BLaER1 treated with 17β-estradiol and CSF1 and Interleukin-3, amounts not matched to agents 10 nM and 100 nM (cell line): Measurements from ENCODE around the gene NCAPH2.

Experiments
- H3K27ac ChIP-seq, 11 experiments: shearing (Covaris generic); formaldehyde crosslinking; 2 replicates each; pipeline ENCODE4 v1.8.1; 2022
- H3K27me3 ChIP-seq, 11 experiments: shearing (Covaris generic); formaldehyde crosslinking; 2 replicates each; pipeline ENCODE4 v1.8.1; 2022
- H3K36me3 ChIP-seq, 11 experiments: shearing (Covaris generic); formaldehyde crosslinking; 2 replicates each; pipeline ENCODE4 v1.8.1; 2022
- H3K4me1 ChIP-seq, 10 experiments: shearing (Covaris generic); formaldehyde crosslinking; 2 replicates each; pipeline ENCODE4 v1.8.1; 2022
- H3K4me2 ChIP-seq, 11 experiments: shearing (Covaris generic); formaldehyde crosslinking; 2 replicates each; pipeline ENCODE4 v1.8.1; 2022
- H3K4me3 ChIP-seq, 10 experiments: shearing (Covaris generic); formaldehyde crosslinking; 2 replicates each; pipeline ENCODE4 v1.8.1; 2022
- H3K9ac ChIP-seq, 11 experiments: shearing (Covaris generic); formaldehyde crosslinking; 2 replicates each; pipeline ENCODE4 v1.8.1; 2022
- H3K9me3 ChIP-seq, 11 experiments: shearing (Covaris generic); formaldehyde crosslinking; replicated peaks in 1 of 11; 2 replicates each; pipeline ENCODE4 v1.8.1; 2022
- H4K20me1 ChIP-seq, 11 experiments: shearing (Covaris generic); formaldehyde crosslinking; 2 replicates each; pipeline ENCODE4 v1.8.1; 2022
- Cebpa-rat ChIP-seq, 11 experiments: shearing (Covaris generic); IDR thresholded peaks; 2 replicates each; pipeline ENCODE4 v1.8.1; 2022

NCAPH2 gene

DNA sequence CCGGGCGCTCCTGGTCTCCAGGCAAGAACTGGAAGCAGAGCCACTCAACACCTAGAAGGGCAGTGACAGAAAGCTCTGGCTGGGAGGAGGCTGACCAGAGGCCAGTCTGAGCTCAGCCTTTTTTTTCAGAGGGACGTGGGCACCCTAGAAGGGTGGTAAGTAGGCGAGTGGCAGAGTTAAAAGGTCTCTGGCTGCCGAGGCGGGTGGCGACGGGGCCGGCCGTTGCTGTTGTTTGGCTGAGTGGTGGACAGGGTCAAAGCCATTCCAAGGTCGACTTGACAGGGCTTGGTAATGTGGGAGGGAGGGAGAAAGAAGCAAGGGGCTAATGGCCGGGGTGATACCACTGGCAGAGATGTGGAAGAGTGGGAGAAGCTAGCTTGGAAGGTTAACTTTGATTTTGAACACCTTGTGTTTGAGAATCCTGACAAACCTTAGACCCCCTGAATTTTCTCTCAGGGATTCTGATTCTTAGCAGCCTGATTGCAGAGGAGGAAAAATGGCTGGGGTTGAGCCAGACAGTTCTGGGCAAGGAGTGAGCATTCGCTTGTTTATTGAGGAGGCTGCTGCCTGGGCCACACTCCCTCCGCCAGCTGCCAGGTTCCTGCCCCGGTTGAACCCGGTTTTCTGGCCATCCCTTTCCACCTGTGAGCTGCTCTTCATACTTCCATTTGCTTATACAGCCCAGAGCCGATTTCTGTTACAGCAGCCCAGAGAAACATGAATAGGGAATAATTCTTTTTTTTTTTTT, 55.6 kb downstream of the NCAPH2 start:
- H3K9ac ChIP-seq: peak overlapping the region in 9 of 11 experiments; percentile 31 to 72 (median 51); a peak in 14 of 22 replicates
- no peaks in the 10 kb centered on the region; a peak in 1 of 22 replicates for H3K9me3 ChIP-seq
- peaks cover 0 to 4% (median 0%) of the 10 kb centered on the region in 11 experiments; a peak in 1 of 22 replicates for H4K20me1 ChIP-seq
- H3K27ac ChIP-seq: peak overlapping the region in 3 of 11 experiments; percentile 0 to 20 (median 13); a peak in 2 of 22 replicates
- peaks cover 7 to 23% (median 19%) of the 10 kb centered on the region in 11 experiments; a peak in 18 of 22 replicates for H3K27me3 ChIP-seq
- H3K4me3 ChIP-seq: peak overlapping the region; percentile 49 to 71 (median 58)
- peak overlapping the region; percentile 83 to 99 (median 94) for H3K4me2 ChIP-seq
- peaks cover 7 to 13% (median 11%) of the 10 kb centered on the region in 10 experiments; a peak in 18 of 20 replicates for H3K4me1 ChIP-seq
- no peak for TF ChIP-seq Cebpa-rat (IDR thresholded peaks at IDR 0.05)
- peaks cover 11 to 19% (median 14%) of the 10 kb centered on the region in 11 experiments for H3K36me3 ChIP-seq

DNA sequence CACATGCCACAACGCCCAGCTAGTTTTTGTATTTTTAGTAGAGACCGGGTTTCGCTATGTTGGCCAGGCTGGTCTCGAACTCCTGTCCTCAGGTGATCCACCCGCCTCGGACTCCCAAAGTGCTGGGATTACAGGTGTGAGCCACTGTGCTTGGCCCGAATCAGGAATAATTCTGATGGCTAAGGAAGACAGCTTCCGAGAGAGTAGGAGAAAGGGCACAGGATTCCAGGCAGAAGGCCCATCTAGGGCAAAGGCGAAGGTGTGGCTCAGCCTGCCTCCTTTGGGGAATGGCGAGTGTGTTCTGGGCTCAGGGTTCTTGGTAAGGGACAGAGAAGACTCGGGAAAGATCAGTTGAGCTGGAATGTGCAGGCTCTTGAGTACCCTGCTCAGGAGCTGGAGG, 56.3 kb downstream of the NCAPH2 start:
- H3K27me3 ChIP-seq: peaks cover 7 to 23% (median 19%) of the 10 kb centered on the region in 11 experiments; a peak in 18 of 22 replicates
- H3K27ac ChIP-seq: no peak overlapping the region
- H3K9ac ChIP-seq: no peak overlapping the region
- peaks cover 19 to 26% (median 21%) of the 10 kb centered on the region in 11 experiments for H3K36me3 ChIP-seq
- H3K4me1 ChIP-seq: peaks cover 8 to 20% (median 16%) of the 10 kb centered on the region in 10 experiments; a peak in 18 of 20 replicates
- H3K9me3 ChIP-seq: peaks cover 0 to 3% (median 0%) of the 10 kb centered on the region in 11 experiments; a peak in 2 of 22 replicates
- 0 out of 22 replicates have a peak overlapping the region, but pooled peaks of 1 of the 11 experiments have one; percentile 96 for H3K4me2 ChIP-seq
- H3K4me3 ChIP-seq: no peak overlapping the region
- H4K20me1 ChIP-seq: peaks cover 0 to 11% (median 4%) of the 10 kb centered on the region in 11 experiments; a peak in 8 of 22 replicates
- no peak for TF ChIP-seq Cebpa-rat (IDR thresholded peaks at IDR 0.05)

- peaks cover 8 to 55% (median 50%) of the 10 kb centered on the region in 10 experiments; a peak in 19 of 20 replicates for H3K4me1 ChIP-seq
- peaks cover 0 to 45% (median 34%) of the 10 kb centered on the region in 11 experiments; a peak in 14 of 22 replicates for H4K20me1 ChIP-seq
- peaks cover 35 to 61% (median 51%) of the 10 kb centered on the region in 11 experiments for H3K36me3 ChIP-seq
- peaks cover 0 to 4% (median 0%) of the 10 kb centered on the region in 11 experiments; a peak in 2 of 22 replicates for H3K9me3 ChIP-seq
- H3K4me3 ChIP-seq: no peak overlapping the region
- no peak for TF ChIP-seq Cebpa-rat (IDR thresholded peaks at IDR 0.05)
- H3K27ac ChIP-seq: no peak overlapping the region
- no peak overlapping the region for H3K4me2 ChIP-seq
- no peak overlapping the region for H3K9ac ChIP-seq
- peaks cover 7 to 23% (median 19%) of the 10 kb centered on the region in 11 experiments; a peak in 18 of 22 replicates for H3K27me3 ChIP-seq
Observed at GRCh38 chr22:50567721-50568252, 59.8 kb downstream of the NCAPH2 start.

DNA sequence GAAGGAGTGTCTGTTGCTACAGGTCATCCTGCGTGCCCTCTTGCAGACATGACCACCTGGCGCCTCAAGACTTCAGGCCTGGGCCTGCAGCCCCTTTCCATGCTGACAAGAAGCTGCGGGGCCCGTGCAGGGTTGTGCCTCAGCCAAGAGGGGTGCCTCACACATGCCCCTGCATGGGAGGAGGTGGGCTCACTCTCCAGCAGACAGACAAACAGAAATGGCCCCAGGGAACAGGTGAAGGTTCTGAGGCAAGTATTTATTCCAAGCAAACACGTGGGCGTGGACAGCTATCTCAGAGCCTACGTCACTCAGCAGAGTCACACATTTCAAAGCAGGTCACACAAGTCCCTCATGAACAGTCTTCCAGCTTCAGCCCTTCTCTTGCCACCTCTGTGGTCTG, 60.6 kb downstream of the NCAPH2 start:
- Histone ChIP-seq H3K27ac (no peak overlapping the region), H3K36me3 (peaks cover 42 to 69% (median 59%) of the 10 kb centered on the region in 11 experiments), H3K4me3 (no peak overlapping the region), H4K20me1 (peaks cover 0 to 53% (median 34%) of the 10 kb centered on the region in 11 experiments; a peak in 14 of 22 replicates), H3K9ac (no peak overlapping the region), H3K27me3 (peaks cover 3 to 16% (median 12%) of the 10 kb centered on the region in 11 experiments; a peak in 18 of 22 replicates), H3K9me3 (peaks cover 0 to 4% (median 0%) of the 10 kb centered on the region in 11 experiments; a peak in 2 of 22 replicates), H3K4me1 (peaks cover 2 to 50% (median 43%) of the 10 kb centered on the region in 10 experiments; a peak in 19 of 20 replicates), H3K4me2 (peak overlapping the region in 7 of 11 experiments; percentile 32 to 87 (median 80); a peak in 11 of 22 replicates)
- TF ChIP-seq Cebpa-rat (IDR thresholded peaks at IDR 0.05): no peak

- no peak overlapping the region for H3K4me3 ChIP-seq
- peaks cover 0 to 57% (median 34%) of the 10 kb centered on the region in 11 experiments; a peak in 14 of 22 replicates for H4K20me1 ChIP-seq
- H3K36me3 ChIP-seq: peaks cover 42 to 73% (median 64%) of the 10 kb centered on the region in 11 experiments
- H3K27ac ChIP-seq: 0 out of 22 replicates have a peak overlapping the region, but pooled peaks of 1 of the 11 experiments have one; percentile 2
- H3K9ac ChIP-seq: no peak overlapping the region; a peak in 1 of 22 replicates
- peaks cover 0 to 4% (median 0%) of the 10 kb centered on the region in 11 experiments; a peak in 2 of 22 replicates for H3K9me3 ChIP-seq
- H3K4me2 ChIP-seq: peak overlapping the region in 7 of 11 experiments; percentile 75 to 87 (median 80); a peak in 14 of 22 replicates
- peaks cover 0 to 12% (median 8%) of the 10 kb centered on the region in 11 experiments; a peak in 16 of 22 replicates for H3K27me3 ChIP-seq
- peaks cover 0 to 47% (median 42%) of the 10 kb centered on the region in 10 experiments; a peak in 18 of 20 replicates for H3K4me1 ChIP-seq
- no peak for TF ChIP-seq Cebpa-rat (IDR thresholded peaks at IDR 0.05)
Observed at GRCh38 chr22:50569041-50569459, 61.0 kb downstream of the NCAPH2 start.

GRCh38 chr22:50569896-50570535, 62.0 kb downstream of the NCAPH2 start:
- Histone ChIP-seq H3K9ac (peak overlapping the region in 3 of 11 experiments; percentile 7 to 41 (median 9); a peak in 1 of 22 replicates), H3K36me3 (peaks cover 42 to 83% (median 70%) of the 10 kb centered on the region in 11 experiments)
- TF ChIP-seq Cebpa-rat (IDR thresholded peaks at IDR 0.05): no peak

DNA sequence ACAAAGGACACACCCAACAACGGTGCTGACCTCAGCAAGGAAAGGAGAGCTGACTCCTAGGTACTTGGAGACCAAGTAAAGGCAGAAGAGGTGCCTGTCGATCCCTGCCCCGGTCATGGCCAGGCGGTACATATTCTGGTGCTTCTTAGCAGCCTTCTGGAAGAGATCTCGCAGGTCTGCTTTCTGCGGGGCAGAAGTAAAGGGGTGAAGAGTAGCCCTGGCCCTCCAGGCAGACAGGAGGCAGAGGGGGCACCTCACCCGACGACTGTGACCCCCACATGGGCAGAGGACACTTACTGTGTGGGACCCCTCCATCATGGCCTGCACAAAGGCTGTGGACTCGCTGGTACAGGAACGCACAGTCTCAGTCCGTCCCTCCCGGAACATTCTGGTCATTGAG, 62.8 kb downstream of the NCAPH2 start:
- H3K27me3 ChIP-seq: no peaks in the 10 kb centered on the region
- H4K20me1 ChIP-seq: peaks cover 0 to 61% (median 34%) of the 10 kb centered on the region in 11 experiments; a peak in 14 of 22 replicates

More at GRCh38 chr22:50569896-50570535, 62.0 kb downstream of the NCAPH2 start:
- Histone ChIP-seq H3K4me1 (peaks cover 0 to 47% (median 42%) of the 10 kb centered on the region in 10 experiments; a peak in 18 of 20 replicates), H3K9me3 (peaks cover 0 to 4% (median 0%) of the 10 kb centered on the region in 11 experiments; a peak in 2 of 22 replicates), H3K27ac (0 out of 22 replicates have a peak overlapping the region, but pooled peaks of 1 of the 11 experiments have one; percentile 2), H3K27me3 (peaks cover 0 to 4% (median 0%) of the 10 kb centered on the region in 11 experiments; a peak in 4 of 22 replicates), H3K4me2 (peak overlapping the region in 9 of 11 experiments; percentile 47 to 87 (median 80); a peak in 18 of 22 replicates), H3K4me3 (no peak overlapping the region; a peak in 1 of 20 replicates), H4K20me1 (peaks cover 0 to 61% (median 34%) of the 10 kb centered on the region in 11 experiments; a peak in 14 of 22 replicates)

More for the DNA sequence above, 62.8 kb downstream of the NCAPH2 start:
- Histone ChIP-seq H3K4me3 (no peak overlapping the region), H3K4me2 (peak overlapping the region; percentile 13 to 87 (median 79); a peak in 20 of 22 replicates), H3K36me3 (peaks cover 44 to 91% (median 75%) of the 10 kb centered on the region in 11 experiments), H3K9me3 (peaks cover 0 to 4% (median 0%) of the 10 kb centered on the region in 11 experiments; a peak in 2 of 22 replicates), H3K27ac (no peak overlapping the region), H3K4me1 (peaks cover 0 to 47% (median 42%) of the 10 kb centered on the region in 10 experiments; a peak in 18 of 20 replicates), H3K9ac (peak overlapping the region in 5 of 11 experiments; percentile 5 to 49 (median 38); a peak in 5 of 22 replicates)
- no peak for TF ChIP-seq Cebpa-rat (IDR thresholded peaks at IDR 0.05)
